Measurements from ENCODE around the gene OLFML2A.

The OLFML2A gene

DNA sequence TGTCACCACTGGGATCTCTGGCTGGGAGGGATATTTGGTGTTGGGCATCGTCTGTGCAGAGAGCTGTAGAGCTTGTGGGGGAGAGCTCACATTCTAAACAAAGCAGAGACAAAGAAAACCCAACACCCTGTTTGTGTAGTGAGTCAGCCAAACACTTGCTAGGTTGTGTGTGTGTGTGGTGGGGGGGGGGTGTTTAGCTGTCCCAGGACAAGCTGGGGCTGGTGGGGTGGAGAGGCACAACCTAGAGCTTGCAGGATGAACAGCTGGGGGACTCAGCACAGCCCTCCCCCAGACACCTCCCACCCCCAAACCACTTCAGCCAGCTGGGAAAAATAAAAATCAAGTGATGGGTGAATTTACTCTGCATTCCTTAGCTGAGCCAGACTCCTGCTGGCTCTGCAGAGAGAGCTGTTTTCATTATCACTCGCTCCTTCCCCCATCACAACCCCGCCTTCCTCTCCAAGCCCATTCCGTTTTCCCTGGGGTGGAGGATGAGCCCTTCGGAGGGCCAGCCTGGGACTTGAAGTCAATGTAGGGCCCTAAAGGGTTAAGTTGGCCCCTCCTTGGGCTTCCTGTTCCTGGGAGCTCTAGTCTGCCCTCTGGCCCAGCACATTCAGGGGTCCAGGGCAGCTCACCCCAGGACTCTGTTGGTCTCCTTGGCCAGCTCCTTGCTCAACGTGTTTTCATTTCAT lies 2.6 kb downstream of the OLFML2A start:
- DNase-seq = no peak

DNA sequence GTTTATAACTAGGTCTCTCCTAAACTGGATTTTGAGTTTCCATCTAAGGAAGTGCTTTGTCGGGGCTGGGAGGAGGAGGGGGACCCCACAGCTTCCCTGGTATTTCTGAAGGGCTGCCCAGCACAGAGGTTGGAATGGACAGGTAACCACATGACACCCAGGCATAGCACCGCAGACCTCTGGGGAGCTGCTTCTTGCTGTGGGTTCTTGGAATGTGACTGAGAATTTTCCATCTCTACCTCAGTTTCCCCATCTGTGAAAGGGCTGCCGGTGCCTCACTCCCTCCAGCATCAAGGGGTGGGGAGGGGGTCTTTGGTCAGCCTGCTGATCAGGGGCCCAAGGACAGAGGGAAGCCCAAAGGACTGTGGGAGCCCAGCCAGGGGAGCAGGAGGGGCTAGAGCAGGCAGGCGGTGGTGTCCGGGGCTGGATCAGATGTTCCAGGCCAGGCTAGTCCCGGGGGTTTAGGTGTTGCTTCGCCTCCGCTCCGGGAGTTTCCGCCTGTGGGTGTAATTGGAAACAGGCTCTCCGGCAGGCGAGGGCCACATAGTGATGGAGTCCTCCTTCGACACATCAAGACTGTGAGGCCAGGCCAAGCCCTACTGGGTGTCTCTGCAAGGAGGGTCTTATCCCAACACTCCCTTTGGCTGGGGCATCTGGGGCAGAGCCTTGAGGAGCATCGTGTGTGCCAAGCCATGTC lies 3.3 kb downstream of the OLFML2A start:
- no peak for DNase-seq

DNA sequence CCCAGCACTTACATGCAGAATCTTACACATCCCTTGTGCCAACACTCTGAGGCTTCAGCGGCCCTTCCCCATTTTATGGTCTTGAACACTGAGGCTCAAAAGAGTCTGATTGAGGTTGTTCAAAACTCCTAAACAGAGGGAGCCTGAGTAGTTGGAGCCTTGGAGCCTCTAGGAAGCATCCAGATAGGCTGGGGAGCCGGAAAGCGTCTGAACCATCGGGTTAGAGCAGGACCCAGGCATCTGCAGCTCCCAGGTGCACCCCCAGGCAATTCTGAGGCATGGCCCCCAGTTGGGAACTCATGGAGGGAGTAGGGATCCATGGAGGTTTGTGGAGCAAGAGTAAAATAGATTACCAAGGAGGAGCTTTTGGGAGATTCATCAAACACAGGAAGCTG lies 3.8 kb downstream of the OLFML2A start:
- no peak for DNase-seq

DNA sequence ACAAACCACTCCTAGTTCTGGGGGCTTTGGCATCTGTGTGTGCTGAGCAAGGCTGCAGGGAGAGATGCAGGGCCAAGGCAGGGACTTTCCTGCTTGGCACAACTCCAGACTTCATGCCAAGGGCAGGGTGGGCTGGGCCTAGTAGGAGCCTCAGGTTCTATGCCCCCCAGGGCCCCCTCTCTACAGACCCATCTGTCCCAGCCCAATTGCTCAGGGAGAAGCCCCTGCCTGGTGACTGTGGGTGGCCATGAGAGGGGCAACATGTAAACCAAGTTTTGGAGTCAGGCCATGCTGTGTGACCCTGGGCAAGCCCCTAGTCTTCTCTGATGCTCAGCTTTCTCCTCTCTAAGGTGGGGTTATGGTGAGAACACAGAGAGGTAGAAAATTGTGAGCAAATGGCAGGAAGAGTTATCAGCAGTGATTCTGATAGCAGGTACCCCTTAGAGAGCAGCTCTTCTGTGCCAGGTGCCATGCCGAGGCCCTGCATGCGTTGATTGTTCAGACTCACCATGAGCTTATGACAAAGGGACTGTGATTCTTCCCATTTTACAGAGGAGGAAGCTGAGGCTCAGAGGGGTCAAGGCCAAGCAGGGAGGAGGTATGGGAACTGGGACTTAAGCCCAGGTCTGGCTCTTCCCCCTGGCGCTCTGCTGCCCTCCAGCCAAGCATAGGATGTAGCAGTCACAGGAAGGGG lies 5.2 kb downstream of the OLFML2A start:
- DNase-seq = no peak

DNA sequence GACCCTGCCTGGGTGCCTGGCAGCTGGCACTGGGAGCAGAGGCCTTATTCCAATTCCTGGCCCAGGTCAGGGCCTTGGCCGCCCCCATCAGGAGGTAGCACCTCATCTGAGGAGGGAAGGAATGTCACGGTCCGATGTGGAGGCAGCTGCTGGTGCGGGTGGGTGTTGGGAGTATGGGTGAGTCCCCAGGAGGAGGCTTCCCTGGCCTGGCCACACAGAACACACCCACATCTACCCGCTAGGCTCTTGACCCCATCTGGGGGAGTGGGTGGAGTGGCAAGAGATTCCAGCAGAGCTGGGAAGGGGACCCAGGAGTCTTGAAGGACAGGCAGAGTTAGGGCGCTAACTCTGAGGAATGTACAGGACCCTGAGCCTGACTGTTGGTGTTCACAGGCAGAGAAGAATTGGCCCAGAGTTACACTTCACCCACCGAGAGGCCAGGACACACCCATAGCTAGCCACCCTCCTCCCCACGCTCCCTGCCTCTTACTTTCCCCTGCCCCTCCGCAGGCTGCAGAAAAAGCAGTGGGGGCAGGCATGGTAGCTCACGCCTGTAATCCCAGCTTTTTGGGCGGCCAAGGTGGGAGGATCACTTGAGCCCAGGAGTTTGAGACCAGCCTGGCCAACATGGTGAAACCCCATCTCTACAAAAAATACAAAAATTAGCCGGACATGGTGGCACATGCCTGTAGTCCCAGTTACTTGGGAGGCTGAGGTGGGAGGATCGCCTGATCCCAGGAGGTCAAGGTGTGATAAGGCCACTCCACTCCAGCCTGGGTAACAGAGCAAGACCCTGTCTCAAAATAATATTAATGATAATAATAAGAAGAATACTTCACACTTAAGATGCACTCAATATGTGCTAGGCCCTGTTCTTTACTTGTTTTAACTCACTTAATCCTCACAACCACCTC lies 6.0 kb downstream of the OLFML2A start:
- DNase-seq = no peak

DNA sequence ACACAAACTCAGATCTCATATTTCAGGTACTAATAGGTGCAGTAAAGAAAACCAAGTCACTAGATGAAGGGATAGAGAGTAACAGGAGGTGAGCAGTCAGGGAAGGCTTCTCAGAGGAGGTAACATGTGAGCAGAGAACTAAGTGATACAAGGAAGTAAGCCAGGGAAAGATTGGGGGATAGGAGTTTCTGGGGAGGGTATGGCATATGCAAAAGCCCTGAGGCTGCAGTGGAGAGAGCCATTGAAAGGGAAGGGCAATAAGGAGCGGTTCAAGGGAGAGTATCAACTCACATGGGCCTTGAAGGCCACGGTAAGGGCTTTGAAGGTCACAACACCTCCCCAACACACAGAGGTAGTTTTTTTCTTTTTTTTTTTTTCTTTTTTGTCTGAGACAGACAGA lies 6.9 kb downstream of the OLFML2A start:
- no peak for DNase-seq

DNA sequence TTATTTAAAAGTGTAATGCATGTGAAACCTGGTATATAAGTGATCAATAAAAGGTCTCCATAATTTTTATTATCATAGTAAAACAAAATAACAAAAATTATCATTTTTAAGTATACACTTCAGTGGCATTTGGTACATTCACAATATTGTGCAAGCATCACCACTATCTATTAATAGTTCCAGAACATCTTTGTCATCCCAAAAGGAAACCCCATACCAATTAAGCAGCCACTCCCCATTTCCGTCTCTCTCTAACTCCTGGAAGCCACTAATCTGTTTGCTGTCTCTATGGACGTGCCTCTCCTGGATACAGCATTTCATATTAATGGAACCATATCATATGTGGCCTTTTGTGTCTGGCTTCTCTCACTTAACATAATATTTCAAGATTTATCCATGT lies 7.6 kb downstream of the OLFML2A start:
- DNase-seq = no peak

DNA sequence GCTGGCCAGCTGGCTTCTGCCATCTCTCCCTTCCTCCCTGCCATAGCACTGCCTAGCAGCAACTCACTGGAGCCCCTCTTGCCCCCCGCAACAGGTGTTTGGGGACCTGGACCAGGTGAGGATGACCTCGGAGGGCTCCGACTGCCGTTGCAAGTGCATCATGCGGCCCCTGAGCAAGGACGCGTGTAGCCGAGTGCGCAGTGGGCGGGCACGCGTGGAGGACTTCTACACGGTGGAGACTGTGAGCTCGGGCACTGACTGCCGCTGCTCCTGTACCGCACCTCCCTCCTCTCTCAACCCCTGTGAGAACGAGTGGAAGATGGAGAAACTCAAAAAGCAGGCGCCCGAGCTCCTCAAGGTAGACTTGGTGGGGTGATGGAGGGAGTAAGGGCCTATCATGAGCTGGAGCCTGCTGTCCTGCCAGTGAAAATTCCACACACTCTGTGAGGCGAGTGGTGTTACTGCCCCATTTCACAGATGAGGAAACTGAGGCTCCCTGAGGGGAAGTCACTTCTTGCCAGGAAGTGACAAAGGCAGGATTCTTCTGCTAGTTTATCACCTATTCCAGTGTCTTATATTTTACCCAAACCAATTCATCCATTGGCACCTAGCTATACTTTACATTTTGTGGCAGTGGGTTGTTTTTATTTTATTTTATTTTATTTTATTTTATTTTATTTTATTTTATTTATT lies 10.1 kb downstream of the OLFML2A start:
- DNase-seq = no peak

DNA sequence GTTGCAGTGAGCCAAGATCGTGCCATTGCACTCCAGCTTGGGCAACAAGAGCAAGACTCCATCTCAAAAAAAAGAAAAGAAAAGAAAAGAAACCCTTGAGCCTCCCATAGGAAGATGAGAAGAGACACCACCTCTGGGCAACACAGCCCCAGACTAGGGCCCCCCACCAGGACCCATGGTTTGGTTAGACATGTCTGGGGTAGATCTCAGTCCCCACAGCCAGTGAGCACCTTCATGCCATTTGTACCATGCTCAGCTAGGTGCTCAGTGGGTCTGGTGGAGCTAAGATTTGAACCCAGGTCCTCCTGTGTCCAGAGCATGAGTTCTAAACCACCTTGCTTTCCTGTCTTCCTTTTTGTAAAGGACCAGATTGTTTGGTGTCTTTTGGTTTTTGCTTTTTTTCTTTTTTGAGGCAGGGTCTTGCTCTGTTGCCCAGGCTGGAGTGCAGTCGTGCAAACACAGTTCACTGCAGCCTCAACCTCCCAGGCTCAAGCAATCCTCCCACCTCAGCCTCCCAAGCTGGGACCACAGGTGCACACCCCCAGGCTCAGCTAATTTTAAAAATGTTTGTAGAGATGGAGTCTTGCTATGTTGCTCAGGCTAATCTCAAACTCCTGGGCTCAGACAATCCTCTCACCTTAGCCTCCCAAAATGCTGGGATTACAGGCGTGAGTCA lies 11.7 kb downstream of the OLFML2A start:
- DNase-seq = no peak

DNA sequence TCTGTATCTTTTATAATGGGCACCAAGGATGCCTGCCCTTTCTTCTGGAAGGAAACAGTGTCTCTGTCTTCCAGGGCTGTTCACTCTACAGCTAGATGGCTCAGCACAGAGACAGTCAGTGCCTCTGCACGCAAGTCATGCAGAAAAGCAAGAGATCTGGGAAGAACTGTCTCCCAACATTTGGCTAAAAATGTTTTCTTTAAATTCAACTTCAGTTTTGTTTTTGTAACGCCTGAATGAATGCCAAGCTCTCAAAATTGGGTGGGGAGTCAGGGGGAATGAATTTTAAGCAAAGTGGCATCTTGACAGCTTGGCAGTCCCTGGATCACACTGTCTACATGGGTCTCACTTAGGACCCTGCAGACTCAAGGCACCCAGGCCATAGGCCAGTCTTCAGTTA lies 12.6 kb downstream of the OLFML2A start:
- no peak for DNase-seq

DNA sequence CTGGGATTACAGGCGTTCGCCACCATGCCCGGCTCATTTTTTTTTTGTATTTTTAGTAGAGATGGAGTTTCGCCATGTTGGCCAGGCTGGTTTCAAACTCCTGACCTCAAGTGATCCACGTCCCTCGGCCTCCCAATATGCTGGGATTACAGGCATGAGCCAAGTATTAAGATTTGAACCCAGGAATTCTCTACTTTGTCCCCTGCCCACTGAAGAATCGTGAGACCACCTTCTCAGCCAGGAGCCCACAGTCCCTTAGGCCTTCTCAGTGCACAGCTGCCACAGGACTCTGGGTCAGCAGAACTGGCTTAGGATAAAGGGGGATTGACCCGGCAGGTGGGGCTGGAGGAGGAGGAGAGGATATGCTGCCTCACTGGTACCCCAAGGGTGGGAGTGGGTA lies 13.4 kb downstream of the OLFML2A start:
- no peak for DNase-seq

DNA sequence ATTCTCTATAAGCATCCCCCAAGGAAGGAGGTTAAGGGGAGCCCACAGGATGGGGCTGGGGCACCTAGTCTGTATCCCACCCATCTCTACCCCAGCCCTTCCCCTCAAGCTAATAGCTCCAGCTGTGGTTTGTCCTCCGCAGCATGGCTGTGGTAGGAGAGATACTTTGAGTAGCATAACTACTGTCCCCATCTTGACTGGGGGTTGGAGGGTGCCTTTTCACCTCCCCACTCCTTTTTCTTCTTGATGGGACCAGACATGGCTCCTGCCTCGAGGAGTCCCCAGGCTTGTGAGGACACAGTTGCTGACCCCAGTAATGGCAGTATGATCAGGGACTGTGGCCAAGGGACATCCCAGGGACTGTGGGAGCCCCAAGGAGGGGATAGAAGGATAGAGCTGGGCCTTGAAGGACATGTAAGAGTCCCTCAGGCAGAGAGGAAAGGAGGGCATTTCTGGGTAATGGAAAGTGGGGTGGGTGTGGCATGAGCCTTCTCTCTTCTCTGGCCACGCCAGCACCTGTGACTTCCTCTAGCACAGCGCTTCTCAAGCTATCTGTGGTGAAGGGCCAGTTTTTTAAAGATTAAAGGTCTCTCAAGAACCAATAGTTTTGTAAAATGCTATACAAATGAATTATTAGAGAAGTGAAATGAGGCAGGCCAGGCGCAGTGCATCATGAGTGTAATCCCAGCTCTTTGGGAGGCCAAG lies 14.0 kb downstream of the OLFML2A start:
- DNase-seq = no peak

DNA sequence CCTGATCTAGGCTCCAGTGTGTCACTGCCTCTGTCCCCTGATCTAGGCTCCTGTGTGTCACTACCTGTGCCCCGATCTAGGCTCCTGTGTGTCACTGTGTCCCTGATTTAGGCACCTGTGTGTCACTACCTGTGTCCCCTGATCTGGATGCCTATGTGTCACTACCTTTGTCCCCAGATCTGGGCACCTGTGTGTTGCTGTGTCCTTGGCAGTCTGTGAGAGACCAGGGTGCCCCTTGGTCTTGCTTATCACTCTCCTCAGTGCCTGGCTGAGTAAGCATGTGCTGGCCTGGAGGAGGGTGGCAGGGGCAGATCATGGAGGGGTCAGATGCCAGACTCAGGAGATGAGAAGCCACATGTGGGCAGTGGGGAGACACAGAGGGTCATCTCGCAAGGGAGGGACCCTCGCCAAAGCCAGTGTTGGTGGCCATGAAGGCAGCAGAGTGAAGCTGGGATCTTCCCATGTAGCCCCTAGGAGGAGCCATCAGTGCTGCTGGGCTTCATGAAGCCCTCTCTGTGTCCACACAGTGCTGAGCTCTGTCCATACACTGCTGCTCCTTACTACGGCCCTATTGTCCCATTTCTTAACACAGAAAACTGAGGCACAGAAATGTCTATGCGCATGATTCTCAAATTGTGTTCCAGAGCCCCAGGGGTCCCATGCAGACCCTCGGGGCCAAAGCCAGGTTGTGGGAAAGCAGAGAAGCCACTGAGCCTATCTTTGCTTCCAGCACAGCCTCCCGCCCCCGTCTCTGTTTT lies 15.5 kb downstream of the OLFML2A start:
- no peak for DNase-seq

DNA sequence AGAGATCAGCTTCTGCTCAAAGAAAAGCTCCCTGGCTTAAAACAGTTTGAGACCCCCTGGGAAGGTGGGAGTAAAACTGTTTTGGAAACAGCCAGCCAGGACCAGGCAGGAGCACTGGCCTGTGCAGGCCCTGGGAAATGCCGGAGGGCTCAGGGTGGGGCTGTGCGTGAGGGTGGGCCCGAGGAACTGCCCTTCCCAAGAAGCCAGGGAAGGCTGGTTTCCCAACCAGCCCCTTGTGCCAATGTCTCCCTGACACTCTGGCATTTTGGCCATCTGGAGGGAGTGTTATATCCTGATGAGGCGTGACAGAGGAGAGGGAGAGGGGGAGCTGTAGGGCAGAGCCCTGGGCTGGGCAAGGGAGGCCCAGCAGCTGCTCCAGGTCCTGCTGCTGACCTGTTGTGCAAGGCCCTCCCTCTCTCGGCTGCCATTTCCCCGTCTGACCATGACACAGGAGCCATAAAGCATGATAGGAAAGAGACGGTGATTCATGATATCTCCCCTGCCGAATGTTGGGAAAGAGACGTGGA lies 16.1 kb downstream of the OLFML2A start:
- DNase-seq = no peak

DNA sequence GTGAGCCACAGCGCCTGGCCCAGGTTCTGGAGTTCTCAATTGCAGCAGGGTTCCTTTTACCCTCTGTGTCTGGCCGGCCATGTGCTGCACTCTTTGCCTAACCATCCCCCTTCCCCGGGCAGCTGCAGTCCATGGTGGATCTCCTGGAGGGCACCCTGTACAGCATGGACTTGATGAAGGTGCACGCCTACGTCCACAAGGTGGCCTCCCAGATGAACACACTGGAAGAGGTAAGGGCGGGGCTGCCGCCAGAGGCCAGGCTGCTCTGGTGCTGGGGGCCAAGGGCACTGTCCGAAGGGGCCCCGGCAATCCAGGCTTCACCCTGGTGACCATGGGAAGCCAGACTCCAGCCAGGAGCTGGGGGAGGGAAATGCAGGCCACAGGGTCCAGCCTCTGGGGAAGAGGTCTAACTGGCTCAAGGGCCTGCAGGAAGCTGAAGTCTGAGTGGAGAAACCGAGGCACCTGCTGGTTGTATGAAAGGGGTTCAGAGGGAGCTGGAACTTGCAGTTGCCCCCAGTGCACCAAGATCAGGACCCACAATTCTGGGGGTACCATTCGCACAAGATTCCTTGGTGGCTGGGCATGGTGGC lies 18.1 kb downstream of the OLFML2A start:
- DNase-seq = no peak

DNA sequence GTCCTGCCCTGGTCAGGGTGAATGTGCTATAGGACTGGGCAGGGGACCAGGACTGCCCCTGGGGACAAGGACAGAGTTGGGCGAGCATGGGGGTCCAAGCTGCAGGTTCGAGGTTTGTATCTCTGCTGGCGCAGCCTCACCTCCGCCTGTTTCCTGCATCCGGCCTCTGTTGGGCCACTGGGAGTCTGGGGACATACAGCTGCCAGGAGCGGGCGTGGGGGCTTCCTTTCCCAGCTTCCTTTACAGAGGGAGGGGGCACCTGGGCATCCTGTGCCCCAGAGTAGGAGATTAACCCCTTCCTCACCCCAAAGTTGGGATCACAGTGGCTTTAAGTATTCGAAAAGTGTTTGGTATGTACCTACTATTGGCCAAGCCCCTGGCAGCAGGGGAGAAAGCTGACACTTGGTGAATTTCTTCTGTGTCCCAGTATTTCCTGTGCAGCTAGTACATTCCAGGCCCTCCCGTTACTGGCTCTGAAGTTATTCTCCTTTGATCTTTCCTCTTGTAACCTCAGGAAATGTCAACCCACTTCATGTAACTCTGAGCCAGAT lies 19.0 kb downstream of the OLFML2A start:
- DNase-seq = no peak

DNA sequence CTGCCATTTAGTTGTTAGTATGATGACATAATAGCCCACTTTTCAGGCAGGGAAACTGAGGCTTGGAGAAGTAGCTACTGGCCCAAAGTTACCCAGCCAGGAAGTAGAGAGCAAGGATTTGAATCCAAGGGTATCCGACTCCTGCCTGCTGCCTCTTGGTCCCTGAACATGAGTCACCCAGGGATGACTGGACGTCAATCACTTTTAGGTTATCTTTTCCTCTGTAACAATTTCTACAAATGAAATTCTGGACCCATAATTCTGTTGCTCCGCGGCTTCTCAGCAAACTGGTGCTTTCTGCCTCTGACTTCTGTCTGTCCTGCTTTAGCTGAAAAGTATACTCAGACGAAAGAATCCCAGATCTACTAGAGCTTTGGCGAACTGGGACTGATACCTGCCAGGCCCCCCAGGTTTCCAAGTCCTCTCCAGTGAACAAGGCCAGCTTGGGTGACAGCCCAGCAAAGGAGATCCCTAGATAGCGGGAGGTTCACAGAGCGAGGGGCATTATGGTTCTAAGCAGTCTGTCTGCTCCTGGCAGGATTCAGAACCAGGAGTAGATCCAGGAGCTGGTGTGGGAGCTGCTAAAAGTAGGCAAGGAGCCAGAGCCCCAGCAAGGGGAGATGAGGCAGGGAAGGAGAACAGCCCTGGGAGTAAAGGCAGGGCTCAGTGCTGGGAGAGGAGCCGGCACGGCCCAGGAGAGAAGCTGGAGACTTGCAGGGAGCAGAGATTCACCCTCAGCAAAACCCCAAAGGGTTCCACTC lies 20.6 kb downstream of the OLFML2A start:
- no peak for DNase-seq

DNA sequence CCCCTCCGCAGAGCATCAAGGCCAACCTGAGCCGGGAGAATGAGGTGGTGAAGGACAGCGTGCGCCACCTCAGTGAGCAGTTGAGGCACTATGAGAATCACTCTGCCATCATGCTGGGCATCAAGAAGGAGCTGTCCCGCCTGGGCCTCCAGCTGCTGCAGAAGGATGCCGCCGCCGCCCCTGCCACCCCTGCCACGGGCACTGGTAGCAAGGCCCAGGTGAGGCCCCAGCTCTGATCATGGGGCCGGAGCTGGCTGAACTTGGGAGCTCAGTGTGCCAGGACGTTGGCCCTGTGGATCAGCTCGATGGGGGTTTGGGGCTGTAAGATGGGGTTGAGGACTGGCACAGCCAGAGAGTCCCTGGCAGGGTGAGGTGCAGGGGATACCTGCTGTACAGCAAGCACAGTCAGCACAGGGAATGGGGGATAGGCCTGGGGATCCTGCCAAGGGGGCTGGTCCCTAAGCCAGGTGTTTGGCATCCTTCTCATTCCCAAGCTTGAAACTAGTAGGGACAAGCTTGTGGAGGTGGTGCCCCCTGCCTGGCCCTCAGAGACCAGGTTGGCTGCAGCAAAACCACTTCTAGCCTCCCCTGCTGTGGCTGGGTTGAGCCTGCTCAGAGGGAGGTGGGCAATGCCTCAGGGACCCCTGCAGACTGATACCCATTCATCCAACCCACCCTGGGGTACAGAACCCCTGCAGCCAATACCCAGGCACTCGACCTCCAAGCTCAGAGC lies 22.5 kb downstream of the OLFML2A start:
- DNase-seq = no peak
